Trophoblast cell (in vitro differentiated cells and primary cell): ENCODE data around the gene KLHL8.

Source experiments
- DNase-seq, 2 donors: peaks; one replicate each; pipeline ENCODE4 v3.0.0-alpha.2; 2016
- H2AFZ ChIP-seq: 2 replicates; pipeline ENCODE4 v1.6.1; 2013; ENCODE audit warnings: low read length, moderate library complexity, mild to moderate bottlenecking; ENCODE audit not compliant: insufficient read depth, poor library complexity
- H2AK5ac ChIP-seq: 2 replicates; pipeline ENCODE4 v1.6.1; 2013; ENCODE audit warnings: mild to moderate bottlenecking, low read length
- H2BK120ac ChIP-seq: 2 replicates; pipeline ENCODE4 v1.6.1; 2013; ENCODE audit warnings: low read length, mild to moderate bottlenecking, moderate library complexity; ENCODE audit not compliant: insufficient read depth, poor library complexity
- H2BK12ac ChIP-seq: 2 replicates; pipeline ENCODE4 v1.6.1; 2013; ENCODE audit warnings: mild to moderate bottlenecking, low read length, moderate library complexity
- H2BK5ac ChIP-seq: 2 replicates; pipeline ENCODE4 v1.6.1; 2013; ENCODE audit warnings: low read length, low read depth, moderate library complexity, mild to moderate bottlenecking; ENCODE audit not compliant: poor library complexity
- H3K14ac ChIP-seq: 2 replicates; pipeline ENCODE4 v1.6.1; 2013; ENCODE audit warnings: mild to moderate bottlenecking, low read length
- H3K18ac ChIP-seq: 2 replicates; pipeline ENCODE4 v1.6.1; 2013; ENCODE audit warnings: mild to moderate bottlenecking, low read length
- H3K23ac ChIP-seq: 2 replicates; pipeline ENCODE4 v1.6.1; 2013; ENCODE audit warnings: low read length
- H3K27ac ChIP-seq: 2 replicates; pipeline ENCODE4 v1.5.1; 2013; ENCODE audit warnings: low read depth, mild to moderate bottlenecking, inconsistent platforms, low read length, moderate library complexity
- H3K27me3 ChIP-seq: 2 replicates; pipeline ENCODE4 v1.6.1; 2013; ENCODE audit warnings: inconsistent platforms, mild to moderate bottlenecking, low read length, moderate library complexity; ENCODE audit not compliant: insufficient read depth
- H3K36me3 ChIP-seq, 2 experiments: 1 replicate in 1 of 2; 2 replicates in 1 of 2; pipeline ENCODE4 v1.6.1; 2013; ENCODE audit warnings: low read length in 2 of 2, mild to moderate bottlenecking in 2 of 2, moderate library complexity in 1 of 2; ENCODE audit not compliant: insufficient read depth in 2 of 2, control insufficient read depth in 1 of 2
- H3K4ac ChIP-seq: 2 replicates; pipeline ENCODE4 v1.6.1; 2013; ENCODE audit warnings: low read depth, mild to moderate bottlenecking, low read length, moderate library complexity
- H3K4me1 ChIP-seq, 2 experiments: 1 replicate in 1 of 2; 2 replicates in 1 of 2; pipeline ENCODE4 v1.6.1; 2013; ENCODE audit warnings: low read length in 2 of 2, mild to moderate bottlenecking in 2 of 2, moderate library complexity in 1 of 2; ENCODE audit not compliant: insufficient read depth in 2 of 2, control insufficient read depth in 1 of 2
- H3K4me2 ChIP-seq: 2 replicates; pipeline ENCODE4 v1.6.1; 2013; ENCODE audit warnings: inconsistent platforms, mild to moderate bottlenecking, low read length, moderate library complexity
- H3K4me3 ChIP-seq: 2 replicates; pipeline ENCODE4 v1.5.1; 2013; ENCODE audit warnings: mild to moderate bottlenecking, low read depth, low read length, inconsistent platforms
- H3K79me1 ChIP-seq: one replicate; pipeline ENCODE4 v1.6.1; 2013; ENCODE audit warnings: low read length
- H3K79me2 ChIP-seq: 2 replicates; pipeline ENCODE4 v1.6.1; 2013; ENCODE audit warnings: low read length, mild to moderate bottlenecking; ENCODE audit not compliant: control insufficient read depth, insufficient read depth, poor library complexity
- H3K9ac ChIP-seq: 2 replicates; pipeline ENCODE4 v1.6.1; 2013; ENCODE audit warnings: mild to moderate bottlenecking, low read length
- H3K9me3 ChIP-seq: 2 replicates; pipeline ENCODE4 v1.6.1; 2013; ENCODE audit warnings: low read depth, mild to moderate bottlenecking, control low read depth, inconsistent platforms, low read length; ENCODE audit not compliant: insufficient read depth
- H4K12ac ChIP-seq: 2 replicates; pipeline ENCODE4 v1.6.1; 2013; ENCODE audit warnings: low read depth, mild to moderate bottlenecking, low read length, moderate library complexity
- H4K8ac ChIP-seq: 2 replicates; pipeline ENCODE4 v1.6.1; 2013; ENCODE audit warnings: low read depth, mild to moderate bottlenecking, low read length, moderate library complexity
- H4K91ac ChIP-seq: one replicate; pipeline ENCODE4 v1.6.1; 2013; ENCODE audit warnings: low read depth, mild to moderate bottlenecking, low read length, moderate library complexity
- WGBS: extraction: QIAGEN DNeasy Blood & Tissue Kit; methylation state at CpG from one replicate; pipeline ENCODE4 v1.1.7; 2013; ENCODE audit warnings: missing lambda C conversion rate; ENCODE audit not compliant: insufficient read length, insufficient coverage; ENCODE audit errors: extremely low coverage; 5-methylcytosine and 5-hydroxymethylcytosine counted together

KLHL8 gene

GRCh38 chr4:87112063-87112462, 108.4 kb downstream of the KLHL8 start:
- Histone ChIP-seq H3K4me1 (peaks cover 3 to 8% of the 10 kb centered on the region in 2 experiments), H3K79me1 (no peaks in the 10 kb centered on the region), H3K4me2 (no peak overlapping the region), H3K14ac (no peak overlapping the region), H2BK12ac (no peak overlapping the region), H3K36me3 (peaks cover 13 to 16% of the 10 kb centered on the region in 2 experiments), H3K18ac (no peak overlapping the region), H3K4ac (no peak overlapping the region), H2BK5ac (no peak overlapping the region), H3K4me3 (no peak overlapping the region), H3K79me2 (no peaks in the 10 kb centered on the region), H3K27me3 (no peaks in the 10 kb centered on the region), H3K9ac (no peak overlapping the region), H2BK120ac (no peak overlapping the region), H2AK5ac (no peak overlapping the region), H3K9me3 (no peaks in the 10 kb centered on the region), H4K8ac (no peak overlapping the region), H2AFZ (no peak overlapping the region), H3K23ac (no peak overlapping the region), H4K12ac (no peak overlapping the region), H4K91ac (no peak overlapping the region), H3K27ac (no peak overlapping the region)
- no peak for DNase-seq
- WGBS = no CpG with 5 or more reads among the region's 4 CpGs
